Memory B cell (primary cell): Measurements from ENCODE around the gene TNIP2.
"Not testable (repeated sequence)": the region's sequence is repeated elsewhere in the genome, so short reads cannot be mapped to it uniquely, and the experiment has no call there.

ENCODE experiments used
- ATAC-seq: fragments of 150-1000 bp; cut with Tn5 transposase; 2 replicates; pipeline ENCODE4 v1.10.0; 2021; ENCODE audit warnings: low read depth, mild to moderate bottlenecking, moderate library complexity
- DNase-seq, 2 donors: peaks; one replicate each; pipeline ENCODE4 v3.0.0; 2022; ENCODE audit warnings: low spot score in 2 of 2
- H3K27ac Mint-ChIP-seq: one replicate; pipeline ENCODE4 v1.8.0; 2022; ENCODE audit warnings: mild to moderate bottlenecking, moderate library complexity, mixed read lengths
- H3K27me3 Mint-ChIP-seq: one replicate; pipeline ENCODE4 v1.8.0; 2022; ENCODE audit warnings: mixed read lengths
- H3K36me3 Mint-ChIP-seq: one replicate; pipeline ENCODE4 v1.8.0; 2022; ENCODE audit warnings: mild to moderate bottlenecking, mixed read lengths
- H3K4me1 Mint-ChIP-seq: one replicate; pipeline ENCODE4 v1.8.0; 2022; ENCODE audit warnings: mixed read lengths
- H3K4me3 Mint-ChIP-seq: one replicate; pipeline ENCODE4 v1.8.0; 2022; ENCODE audit warnings: mild to moderate bottlenecking, moderate library complexity, mixed read lengths
- H3K9me3 Mint-ChIP-seq: one replicate; pipeline ENCODE4 v1.8.0; 2022; ENCODE audit warnings: mixed read lengths

TNIP2 gene

DNA sequence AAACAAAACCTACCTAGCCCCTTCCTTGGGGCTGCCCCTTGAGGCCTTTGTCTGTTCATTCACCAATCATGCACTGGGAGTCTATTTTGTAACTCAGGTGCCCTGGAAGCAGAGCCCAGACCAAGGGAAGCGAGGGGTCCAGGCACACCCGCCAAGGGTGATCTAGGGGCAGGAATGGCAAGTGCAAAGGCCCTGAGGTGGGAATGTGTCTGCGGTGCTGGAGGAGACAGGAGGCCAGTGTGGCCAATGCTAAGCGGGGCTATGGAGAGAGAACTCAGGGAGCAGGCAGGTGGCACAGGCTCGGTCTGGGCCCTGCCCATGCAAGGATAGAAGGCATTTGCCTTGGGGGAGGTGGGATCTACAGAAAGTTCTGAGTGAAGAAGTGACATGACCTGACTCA lies 33.2 kb upstream of the TNIP2 start:
- Mint-ChIP-seq H3K4me1 (peaks cover 46% of the 10 kb centered on the region), H3K4me3 (no peak overlapping the region), H3K27ac (peak overlapping the region; percentile 28), H3K27me3 (no peaks in the 10 kb centered on the region), H3K36me3 (no peaks in the 10 kb centered on the region), H3K9me3 (no peaks in the 10 kb centered on the region)
- ATAC-seq, result no peak
- DNase-seq, result no peak

DNA sequence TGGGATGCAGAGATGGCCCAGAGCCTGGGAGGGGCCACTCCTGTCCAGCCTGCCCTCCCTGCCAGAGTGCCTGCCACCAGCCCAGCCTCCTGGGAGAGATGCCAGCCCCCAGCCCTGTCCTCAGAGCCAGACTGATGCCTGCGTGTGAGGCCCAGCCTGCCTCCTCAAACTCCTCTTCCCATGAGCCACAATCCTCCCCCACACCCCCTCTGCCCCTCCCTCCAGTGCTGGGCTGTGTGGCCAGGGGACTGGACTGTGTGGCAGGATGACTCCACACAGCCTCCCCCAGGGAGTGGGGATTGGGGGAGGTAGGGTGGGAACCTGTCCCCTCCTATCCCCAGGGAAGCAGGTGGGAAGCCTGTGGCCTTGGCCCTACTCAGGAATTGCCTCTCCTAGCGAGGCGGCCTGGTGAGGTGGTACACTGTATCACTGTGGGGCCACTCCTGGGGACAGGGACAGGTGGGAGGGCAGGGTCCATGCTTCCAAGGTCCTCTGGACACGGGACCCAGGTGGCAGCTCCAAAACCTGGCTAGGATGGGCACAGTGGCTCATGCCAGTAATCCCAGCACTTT lies 32.5 kb upstream of the TNIP2 start:
- ATAC-seq (no peak), DNase-seq (no peak)
- Mint-ChIP-seq H3K27me3 (no peaks in the 10 kb centered on the region), H3K36me3 (peaks cover 5% of the 10 kb centered on the region), H3K9me3 (peaks cover 2% of the 10 kb centered on the region), H3K4me3 (no peak overlapping the region), H3K4me1 (peaks cover 44% of the 10 kb centered on the region), H3K27ac (peak overlapping the region; percentile 96)

DNA sequence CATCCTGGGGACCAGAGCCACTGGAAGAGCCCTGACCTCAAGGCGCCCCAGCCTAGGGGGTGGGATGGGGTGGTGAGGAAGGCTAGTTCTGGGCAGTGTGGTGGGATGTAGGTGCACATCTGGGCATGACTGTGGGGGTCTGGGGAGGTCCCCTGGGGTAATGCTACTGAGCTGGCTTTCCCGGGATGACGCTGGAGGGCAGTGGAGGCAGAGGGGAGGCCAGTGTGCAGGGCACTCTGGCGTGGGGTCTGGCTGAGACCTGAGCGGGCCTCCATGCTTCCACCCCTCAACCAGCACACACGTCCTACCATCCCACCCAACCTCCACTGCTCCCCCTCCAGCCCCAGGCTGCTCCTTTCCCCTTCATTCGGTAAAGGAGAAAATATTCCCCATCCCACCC lies 32.0 kb upstream of the TNIP2 start:
- ATAC-seq (no peak), DNase-seq (no peak)
- H3K4me1 Mint-ChIP-seq, result peaks cover 44% of the 10 kb centered on the region
- H3K36me3 Mint-ChIP-seq, result peaks cover 5% of the 10 kb centered on the region
- no peaks in the 10 kb centered on the region for H3K27me3 Mint-ChIP-seq
- peak overlapping the region; percentile 96 for H3K27ac Mint-ChIP-seq
- H3K4me3 Mint-ChIP-seq, result peak overlapping the region; percentile 9
- H3K9me3 Mint-ChIP-seq, result peaks cover 2% of the 10 kb centered on the region

DNA sequence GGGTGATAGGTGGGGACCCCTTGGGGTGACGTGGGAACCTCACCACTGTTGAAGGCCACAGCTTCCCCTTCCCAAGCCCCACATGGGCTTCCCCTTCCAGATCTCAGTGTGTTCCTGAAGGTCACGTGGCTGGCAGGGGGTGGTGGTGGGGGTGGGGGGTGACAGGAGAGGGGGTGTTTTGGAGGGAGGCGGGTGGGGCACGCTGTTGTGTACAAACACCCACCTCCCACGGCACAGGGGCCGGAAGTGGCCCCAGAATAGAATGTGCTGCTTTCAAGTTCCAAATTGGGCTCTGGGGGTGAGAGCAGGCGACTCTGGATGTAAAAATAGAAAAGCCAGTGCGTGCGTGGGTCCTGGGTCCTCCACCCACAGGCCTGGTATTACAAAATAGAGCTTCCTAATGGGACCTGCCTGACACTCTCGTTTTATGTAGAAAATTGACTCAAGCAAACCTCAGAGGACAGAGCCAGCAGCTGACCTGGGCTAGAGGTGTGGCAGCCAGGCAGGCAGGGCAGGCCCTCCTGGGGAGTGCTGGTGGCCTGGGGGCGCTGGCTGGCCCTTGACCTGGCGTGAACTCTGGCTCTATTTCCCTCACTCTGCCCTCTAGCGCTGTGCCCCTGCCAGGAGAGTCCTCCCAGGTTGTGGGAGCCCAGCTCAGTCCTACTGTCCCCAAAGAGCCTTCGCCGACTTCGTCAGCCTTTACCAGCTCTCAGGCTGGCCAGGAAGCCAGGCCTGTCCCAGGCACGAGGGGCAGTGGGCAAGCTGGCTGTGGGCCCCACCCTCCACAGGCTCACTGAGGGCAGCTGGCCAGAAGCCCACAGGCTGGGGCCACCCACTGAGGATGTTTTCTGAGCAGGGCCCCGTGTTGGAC lies 31.3 kb upstream of the TNIP2 start:
- H3K27ac Mint-ChIP-seq, result peak overlapping the region; percentile 96
- H3K4me1 Mint-ChIP-seq, result peaks cover 44% of the 10 kb centered on the region
- peaks cover 5% of the 10 kb centered on the region for H3K36me3 Mint-ChIP-seq
- DNase-seq (peak in 1 of 2 donors; percentile 44), ATAC-seq (peak; percentile 63)
- peaks cover 6% of the 10 kb centered on the region for H3K9me3 Mint-ChIP-seq
- no peaks in the 10 kb centered on the region for H3K27me3 Mint-ChIP-seq
- peak overlapping the region; percentile 69 for H3K4me3 Mint-ChIP-seq

DNA sequence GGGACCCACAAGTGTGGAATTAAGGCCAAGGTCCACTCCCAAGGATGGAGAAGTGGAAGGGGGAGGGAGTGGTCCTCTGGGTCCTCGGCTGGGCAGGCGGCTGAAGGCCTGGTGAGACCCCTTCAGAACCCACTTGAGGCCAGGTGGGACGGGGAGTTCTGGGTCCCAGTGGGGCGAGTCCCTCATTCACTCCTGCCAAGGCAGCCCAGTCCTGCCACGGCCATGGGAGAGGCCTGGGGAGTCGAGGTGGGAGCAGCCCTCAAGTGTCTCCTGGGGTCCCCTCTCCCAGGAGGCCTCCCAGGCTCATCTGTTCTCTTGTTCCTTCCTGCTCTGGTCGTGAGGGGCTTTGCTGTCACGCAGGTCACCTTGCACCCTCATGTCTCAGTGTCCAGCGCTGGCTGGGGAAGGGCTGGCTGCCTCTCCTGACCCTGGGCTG lies 30.7 kb upstream of the TNIP2 start:
- DNase-seq, result peak in 1 of 2 donors; percentile 49

DNA sequence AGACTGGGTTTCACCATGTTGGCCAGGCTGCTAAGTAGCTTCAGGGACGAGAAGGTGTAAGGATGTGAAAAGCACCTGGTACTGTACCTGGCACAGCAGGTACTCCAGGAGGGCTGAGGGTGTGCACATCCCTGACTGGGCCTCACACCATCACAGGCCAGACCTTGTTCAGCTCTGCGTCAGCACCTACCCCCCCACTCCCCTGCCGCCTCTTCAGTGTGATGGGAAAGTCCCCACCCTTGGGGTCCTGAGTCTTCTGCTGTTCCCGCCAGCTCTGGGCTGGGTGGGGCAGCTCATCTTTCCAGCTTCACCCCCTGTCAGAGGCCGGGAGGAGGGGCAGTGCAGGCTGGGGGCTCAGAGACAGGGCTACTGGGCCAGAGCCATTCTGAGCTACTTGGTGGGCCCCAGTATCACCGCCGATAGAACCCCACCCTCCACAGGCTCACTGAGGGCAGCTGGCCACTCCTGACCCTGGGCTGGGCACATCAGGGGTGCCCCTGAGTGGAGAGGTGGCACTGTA lies 30.1 kb upstream of the TNIP2 start:
- DNase-seq (peak; percentile 68), ATAC-seq (peak; percentile 78)
- H3K4me1 Mint-ChIP-seq, result peaks cover 37% of the 10 kb centered on the region
- peak overlapping the region; percentile 96 for H3K27ac Mint-ChIP-seq
- H3K9me3 Mint-ChIP-seq, result peaks cover 11% of the 10 kb centered on the region
- H3K27me3 Mint-ChIP-seq, result no peaks in the 10 kb centered on the region
- peaks cover 6% of the 10 kb centered on the region for H3K36me3 Mint-ChIP-seq
- peak overlapping the region; percentile 49 for H3K4me3 Mint-ChIP-seq

More for the DNA sequence above, 30.7 kb upstream of the TNIP2 start:
- Mint-ChIP-seq H3K36me3 (peaks cover 5% of the 10 kb centered on the region), H3K27ac (peak overlapping the region; percentile 96), H3K4me3 (peak overlapping the region; percentile 69), H3K27me3 (no peaks in the 10 kb centered on the region), H3K9me3 (peaks cover 9% of the 10 kb centered on the region), H3K4me1 (peaks cover 40% of the 10 kb centered on the region)
- ATAC-seq, result no peak

DNA sequence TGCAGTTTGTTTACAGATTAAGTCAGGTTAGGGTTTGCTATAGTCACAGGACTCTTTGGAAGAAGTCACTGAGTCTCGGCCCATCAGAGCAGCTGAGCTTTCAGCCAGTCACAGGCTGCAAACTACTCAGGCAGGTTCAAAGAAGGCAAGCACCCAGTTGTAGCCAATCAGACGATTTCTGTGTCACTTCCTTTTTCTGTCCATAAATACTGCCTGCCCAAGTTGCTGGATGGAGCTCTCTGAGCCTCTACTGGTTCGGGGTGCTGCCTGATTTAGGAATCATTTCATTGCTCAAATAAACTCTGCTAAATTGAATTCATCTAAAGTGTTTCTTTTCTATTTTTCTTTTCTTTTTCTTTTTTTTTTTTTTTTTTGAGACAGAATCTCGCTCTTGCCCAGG lies 29.5 kb upstream of the TNIP2 start:
- Mint-ChIP-seq H3K27ac (peak overlapping the region; percentile 96), H3K9me3 (peaks cover 11% of the 10 kb centered on the region), H3K36me3 (peaks cover 7% of the 10 kb centered on the region), H3K4me3 (no peak overlapping the region), H3K27me3 (no peaks in the 10 kb centered on the region), H3K4me1 (peaks cover 35% of the 10 kb centered on the region)
- DNase-seq, result no peak
- ATAC-seq, result peak; percentile 39

DNA sequence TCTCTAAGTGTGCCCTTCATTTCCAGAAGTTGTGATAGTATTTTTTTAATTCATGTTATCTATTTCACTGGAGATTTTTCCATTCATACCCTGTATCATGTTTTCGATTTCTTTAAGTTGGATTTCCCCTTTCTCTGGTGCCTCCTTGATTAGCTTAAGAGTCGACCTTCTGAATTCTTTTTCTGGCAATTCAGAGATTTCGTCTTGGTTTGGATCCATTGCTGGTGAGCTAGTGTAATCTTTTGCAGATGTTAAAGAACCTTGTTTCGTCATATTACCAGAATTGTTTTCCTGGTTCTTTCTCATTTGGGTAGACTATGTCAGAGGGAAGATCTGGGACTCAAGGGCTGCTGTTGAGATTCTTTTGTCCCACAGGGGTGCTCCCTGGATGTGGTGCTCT lies 27.7 kb upstream of the TNIP2 start:
- Mint-ChIP-seq H3K36me3 (peaks cover 7% of the 10 kb centered on the region), H3K27ac (peak overlapping the region; percentile 36), H3K9me3 (peaks cover 11% of the 10 kb centered on the region), H3K4me3 (no peak overlapping the region), H3K27me3 (no peaks in the 10 kb centered on the region), H3K4me1 (peaks cover 29% of the 10 kb centered on the region)
- no peak for DNase-seq
- ATAC-seq, result no peak

DNA sequence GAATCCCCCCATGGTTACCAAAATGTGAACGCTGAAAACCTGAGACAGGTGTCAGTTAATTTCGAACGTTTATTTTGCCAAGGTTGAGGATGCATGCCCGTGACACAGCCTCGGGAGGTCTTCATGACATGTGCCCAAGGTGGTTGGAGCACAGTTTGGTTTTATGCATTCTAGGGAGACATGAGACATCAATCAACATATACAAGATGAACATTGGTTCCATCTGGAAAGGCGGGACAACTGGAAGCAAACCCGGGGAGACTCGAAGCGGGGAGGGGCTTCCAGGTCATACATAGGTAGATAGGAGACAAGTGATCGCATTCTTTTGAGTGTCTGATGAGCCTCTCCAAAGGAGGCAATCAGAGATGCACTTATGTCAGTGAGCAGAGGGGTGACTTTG lies 25.8 kb upstream of the TNIP2 start:
- Mint-ChIP-seq H3K4me3 (no peak overlapping the region), H3K36me3 (peaks cover 7% of the 10 kb centered on the region), H3K27me3 (no peaks in the 10 kb centered on the region), H3K9me3 (peaks cover 11% of the 10 kb centered on the region), H3K27ac (no peak overlapping the region), H3K4me1 (peaks cover 16% of the 10 kb centered on the region)
- no peak for ATAC-seq
- DNase-seq, result no peak

DNA sequence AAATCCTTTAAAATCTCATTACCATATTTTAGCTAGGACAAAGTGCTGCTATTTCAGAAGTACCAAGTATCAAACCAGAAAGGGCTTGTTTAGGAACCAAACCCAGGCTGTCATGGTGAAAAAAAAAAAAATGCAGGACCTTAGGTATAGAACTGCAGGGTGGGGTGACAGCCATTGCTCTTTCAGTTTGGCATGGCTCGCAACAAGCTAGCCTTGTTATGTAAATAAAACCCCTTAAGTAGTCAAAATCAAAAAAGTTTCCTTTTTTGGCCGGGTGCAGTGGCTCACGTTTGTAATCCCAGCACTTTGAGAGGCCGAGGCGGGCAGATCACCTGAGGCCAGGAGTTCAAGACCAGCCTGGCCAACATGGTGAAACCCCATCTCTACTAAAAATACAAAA lies 24.5 kb upstream of the TNIP2 start:
- H3K9me3 Mint-ChIP-seq, result peaks cover 11% of the 10 kb centered on the region
- not testable (repeated sequence) for ATAC-seq, H3K27me3 Mint-ChIP-seq, H3K4me3 Mint-ChIP-seq, H3K27ac Mint-ChIP-seq, DNase-seq, H3K36me3 Mint-ChIP-seq, H3K4me1 Mint-ChIP-seq

DNA sequence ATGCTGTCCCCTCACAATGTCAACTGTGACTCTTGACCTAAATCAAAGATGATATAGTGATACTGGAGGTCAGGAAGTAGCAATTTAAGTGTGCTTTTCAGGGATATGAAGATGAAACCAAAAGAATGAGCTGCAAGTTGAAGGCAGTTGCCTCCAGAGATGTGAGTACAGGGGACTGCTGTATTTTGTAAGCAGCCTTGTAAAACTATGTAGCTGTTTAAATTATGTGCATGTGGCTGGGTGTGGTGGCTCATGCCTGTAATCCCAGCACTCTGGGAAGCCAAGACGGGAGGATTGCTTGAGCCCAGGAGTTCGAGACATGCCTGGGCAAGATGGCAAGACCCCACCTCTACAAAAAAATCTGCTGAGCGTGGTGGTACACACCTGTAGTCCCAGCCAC lies 15.1 kb upstream of the TNIP2 start:
- Mint-ChIP-seq H3K36me3 (no peaks in the 10 kb centered on the region), H3K4me3 (no peak overlapping the region), H3K9me3 (peaks cover 4% of the 10 kb centered on the region), H3K4me1 (peaks cover 9% of the 10 kb centered on the region), H3K27ac (no peak overlapping the region), H3K27me3 (no peaks in the 10 kb centered on the region)
- DNase-seq (no peak), ATAC-seq (no peak)

DNA sequence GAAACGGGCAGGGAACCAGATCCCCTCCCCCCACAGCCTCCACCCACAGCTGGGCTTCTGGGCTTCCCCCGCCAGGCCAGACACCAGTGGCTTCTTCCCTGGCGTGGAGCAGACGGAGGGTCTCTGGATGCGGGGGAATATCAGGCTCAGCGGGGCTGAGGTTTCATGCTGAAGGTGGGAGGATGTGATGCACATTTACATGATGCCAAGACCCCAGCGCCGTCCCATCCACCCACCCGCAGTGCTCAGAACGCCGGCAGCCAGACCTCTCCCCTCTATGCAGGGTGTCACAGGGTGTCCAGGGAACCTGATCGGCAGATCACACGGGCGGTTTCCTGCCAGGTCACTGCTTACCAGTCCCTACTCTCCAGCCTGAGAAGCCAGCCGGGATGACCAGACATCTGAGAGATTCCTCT lies 12.8 kb upstream of the TNIP2 start:
- peaks cover 9% of the 10 kb centered on the region for H3K4me1 Mint-ChIP-seq
- DNase-seq (no peak), ATAC-seq (no peak)
- H3K36me3 Mint-ChIP-seq, result no peaks in the 10 kb centered on the region
- no peaks in the 10 kb centered on the region for H3K27me3 Mint-ChIP-seq
- H3K9me3 Mint-ChIP-seq, result peaks cover 4% of the 10 kb centered on the region
- H3K4me3 Mint-ChIP-seq, result no peak overlapping the region
- H3K27ac Mint-ChIP-seq, result no peak overlapping the region

DNA sequence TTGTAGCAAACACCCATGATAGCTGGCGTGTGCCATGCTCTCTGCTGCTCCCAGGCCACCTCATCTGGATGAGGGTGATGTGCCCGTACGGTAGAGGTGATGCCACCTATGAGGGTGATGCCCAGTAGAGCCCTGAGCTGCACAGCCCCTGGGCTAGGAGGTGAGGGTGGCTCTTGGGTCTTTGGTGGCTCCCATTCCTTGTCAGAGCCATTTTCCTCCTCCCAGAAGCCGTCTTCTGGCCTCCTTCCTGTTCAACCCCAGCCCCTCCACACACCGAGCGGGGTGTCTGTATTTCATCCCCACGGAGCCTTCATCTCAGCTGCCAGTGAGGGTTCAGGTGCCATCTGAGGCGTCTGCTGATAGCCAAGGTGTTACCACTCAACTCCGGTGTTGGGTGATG lies 12.0 kb upstream of the TNIP2 start:
- no peak overlapping the region for H3K27ac Mint-ChIP-seq
- DNase-seq (no peak), ATAC-seq (no peak)
- peaks cover 9% of the 10 kb centered on the region for H3K4me1 Mint-ChIP-seq
- no peaks in the 10 kb centered on the region for H3K36me3 Mint-ChIP-seq
- H3K27me3 Mint-ChIP-seq, result no peaks in the 10 kb centered on the region
- H3K9me3 Mint-ChIP-seq, result peaks cover 4% of the 10 kb centered on the region
- H3K4me3 Mint-ChIP-seq, result no peak overlapping the region

DNA sequence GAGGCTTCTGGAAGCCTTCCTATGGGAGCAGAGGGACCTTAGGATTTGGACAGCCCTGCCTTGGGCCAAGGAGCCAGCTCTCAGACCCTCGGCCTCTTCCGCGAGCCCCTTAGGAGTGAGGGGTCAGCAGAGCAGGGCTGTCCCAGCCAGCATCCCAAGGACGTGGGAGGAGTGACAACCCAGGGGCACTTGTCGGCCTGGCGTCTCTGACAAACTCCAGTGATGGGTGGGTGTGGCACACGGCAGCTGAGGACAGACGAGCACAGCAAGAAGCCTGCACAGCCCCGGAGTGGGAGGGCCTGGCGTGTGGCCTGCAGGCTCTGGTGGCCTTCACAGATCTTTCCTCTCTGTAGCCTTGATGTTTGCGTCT lies 11.6 kb upstream of the TNIP2 start:
- Mint-ChIP-seq H3K4me3 (no peak overlapping the region), H3K9me3 (peaks cover 4% of the 10 kb centered on the region), H3K36me3 (no peaks in the 10 kb centered on the region), H3K27me3 (no peaks in the 10 kb centered on the region), H3K27ac (no peak overlapping the region), H3K4me1 (peaks cover 7% of the 10 kb centered on the region)
- DNase-seq, result no peak
- no peak for ATAC-seq
